HCT116 (cell line): ENCODE results near the gene ID3.

Source experiments
- CTCF ChIP-seq, 3 experiments: fragments of 200-600 bp in 1 of 3; sonication (generic) in 1 of 3; IDR thresholded peaks in 2 of 3; conservative IDR thresholded peaks in 1 of 3; 2 replicates each; pipeline ENCODE4 v1.5.1; 2012 to 2017; ENCODE audit warnings: low read depth in 2 of 3, low read length in 2 of 3, antibody characterized with exemption in 1 of 3, borderline replicate concordance in 1 of 3, control low read depth in 1 of 3, mild to moderate bottlenecking in 1 of 3, mixed read lengths in 1 of 3, mixed run types in 1 of 3, moderate library complexity in 1 of 3; ENCODE audit not compliant: insufficient read depth in 1 of 3
- EZH2 ChIP-seq: fragments of 200-600 bp; sonication (generic); IDR thresholded peaks from 2 replicates; pipeline ENCODE4 v1.6.1; 2017; ENCODE audit warnings: antibody characterized with exemption, mixed run types
- EZH2phosphoT487 ChIP-seq: fragments of 200-600 bp; IDR thresholded peaks from 2 replicates; pipeline ENCODE4 v1.6.1; 2018; ENCODE audit warnings: antibody characterized with exemption, borderline replicate concordance
- FOSL1 ChIP-seq: IDR thresholded peaks from 2 replicates; pipeline ENCODE4 v1.6.1; 2012; ENCODE audit warnings: low read depth
- POLR2A ChIP-seq: IDR thresholded peaks from 2 replicates; pipeline ENCODE4 v1.7.0; 2011; ENCODE audit warnings: borderline replicate concordance; ENCODE audit not compliant: insufficient read depth, insufficient read length; ENCODE audit errors: extremely low read depth

- TF ChIP-seq POLR2A = no peak
- TF ChIP-seq EZH2 = no peak
- TF ChIP-seq CTCF (IDR thresholded peaks at IDR 0.05 in 2 of 3, conservative IDR thresholded peaks at IDR 0.05 in 1 of 3; ENCODE audit: borderline replicate concordance in 1 of 3, insufficient read depth in 1 of 3, low read depth in 2 of 3, low read length in 2 of 3) = no peak
- no peak for TF ChIP-seq EZH2phosphoT487
- TF ChIP-seq FOSL1 = no peak
These were observed 37.4 kb upstream of the ID3 start for GRCh38 chr1:23596382-23597358.
